GDM1 (cell line): ENCODE data around the gene TRERF1.

ENCODE experiments used
- DNase-seq: peaks from one replicate; lab custom pipeline; 2025; lab: John Stamatoyannopoulos, UW

TRERF1 gene

DNA sequence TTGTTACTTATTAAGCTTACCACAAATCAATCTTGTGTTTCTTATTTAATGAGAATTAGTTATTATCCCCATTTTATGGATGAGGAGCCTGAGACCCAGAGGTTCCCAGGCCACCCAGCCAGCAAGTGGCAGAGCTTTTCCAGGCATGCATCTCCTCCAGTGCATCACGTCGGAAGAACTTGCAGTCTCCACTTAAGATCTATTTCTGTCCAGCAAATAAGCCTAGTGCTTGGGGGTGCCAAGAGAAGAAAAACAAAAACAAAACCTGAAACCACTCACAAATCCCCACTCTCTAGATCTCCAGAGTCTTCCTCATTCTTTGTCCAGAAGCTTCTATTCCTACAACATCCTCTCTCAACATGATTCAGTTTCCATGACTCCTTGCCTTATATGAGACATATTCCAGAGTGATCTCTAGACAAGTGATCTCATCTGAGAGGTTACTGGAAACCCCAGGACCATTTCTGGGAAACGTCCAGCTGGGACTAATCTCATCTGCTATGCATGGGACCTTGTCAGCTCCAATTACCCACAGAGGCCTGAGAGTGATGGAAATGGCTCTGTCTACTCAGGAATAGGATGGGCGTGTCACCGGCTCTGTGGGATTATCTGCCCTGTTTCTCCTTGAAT, 261.1 kb downstream of the TRERF1 start:
- no peak for DNase-seq

DNA sequence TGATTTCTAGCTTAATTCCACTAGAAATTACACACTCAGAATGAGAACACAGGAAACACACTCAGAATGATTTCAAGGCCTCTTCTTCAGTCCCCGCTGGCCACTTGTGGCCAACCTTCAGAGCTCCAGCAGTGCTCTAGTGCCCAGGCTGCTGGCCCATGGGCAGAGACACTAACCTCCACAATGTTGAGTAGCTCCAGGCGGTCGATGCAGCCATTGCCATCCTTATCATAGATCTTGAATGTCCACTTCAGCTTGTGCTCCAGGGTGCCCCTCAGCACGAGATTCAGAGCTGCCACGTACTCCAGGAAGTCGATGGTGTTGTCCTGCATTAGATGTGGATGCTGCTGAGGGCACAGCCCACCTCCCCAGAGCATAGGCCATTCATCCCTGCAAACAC, 263.3 kb downstream of the TRERF1 start:
- no peak for DNase-seq

DNA sequence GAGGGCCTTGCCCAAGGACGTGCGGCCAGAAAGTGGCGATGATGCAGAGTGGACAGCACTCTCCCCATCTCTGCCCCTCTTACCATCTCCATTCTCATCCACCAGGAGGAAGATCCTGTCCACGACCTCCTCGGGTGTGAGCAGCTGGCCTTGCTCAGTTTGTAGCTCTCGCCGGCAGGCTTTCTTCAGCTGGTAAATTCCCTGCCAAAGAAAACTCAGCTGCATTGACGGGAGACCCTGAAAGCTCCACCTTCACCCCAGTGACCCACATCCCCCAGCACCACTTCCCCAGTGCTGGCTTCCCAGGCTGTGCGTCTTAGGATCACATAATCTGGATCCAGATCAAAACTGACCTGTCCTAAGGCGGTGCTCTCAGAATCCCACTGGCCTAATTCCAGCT, 266.1 kb downstream of the TRERF1 start:
- no peak for DNase-seq

DNA sequence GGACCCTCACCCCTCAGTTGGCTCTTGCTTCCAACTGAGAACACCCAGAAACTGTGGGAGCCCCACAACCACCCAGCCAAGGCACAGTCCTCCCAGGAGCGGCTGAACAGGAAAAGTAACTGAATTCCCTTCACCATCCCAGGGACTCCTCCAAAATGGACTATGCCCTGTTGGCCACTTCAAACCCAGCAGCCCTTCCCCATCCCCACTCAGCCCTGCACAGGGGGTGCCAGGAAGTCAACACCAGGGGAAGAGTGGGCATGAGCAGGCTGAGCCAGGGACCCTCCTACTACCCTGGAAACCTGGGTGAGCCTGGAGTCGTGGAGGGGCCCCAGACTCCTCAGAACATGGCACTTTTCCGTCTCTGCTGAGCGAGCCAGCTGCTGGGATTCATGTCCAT, 267.3 kb downstream of the TRERF1 start:
- DNase-seq = no peak

DNA sequence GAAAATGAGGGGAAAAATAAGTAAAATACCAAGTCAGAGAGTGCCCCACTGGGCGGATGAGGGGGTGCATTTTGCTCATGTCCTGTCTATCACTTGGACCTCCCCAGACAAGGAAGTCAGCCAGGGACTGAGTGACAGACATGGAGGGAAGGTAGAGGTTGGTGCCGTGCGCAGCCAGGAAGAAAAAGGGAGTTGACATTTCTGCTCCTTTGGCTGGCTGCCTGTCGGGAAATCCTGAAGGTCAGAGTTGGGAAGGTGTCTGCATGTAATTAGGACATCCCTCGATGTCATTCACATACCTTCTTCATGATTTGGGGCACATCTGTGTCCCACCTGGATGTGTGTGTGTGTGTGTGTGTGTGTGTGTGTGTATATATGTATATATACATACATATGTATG, 269.6 kb downstream of the TRERF1 start:
- DNase-seq = no peak

DNA sequence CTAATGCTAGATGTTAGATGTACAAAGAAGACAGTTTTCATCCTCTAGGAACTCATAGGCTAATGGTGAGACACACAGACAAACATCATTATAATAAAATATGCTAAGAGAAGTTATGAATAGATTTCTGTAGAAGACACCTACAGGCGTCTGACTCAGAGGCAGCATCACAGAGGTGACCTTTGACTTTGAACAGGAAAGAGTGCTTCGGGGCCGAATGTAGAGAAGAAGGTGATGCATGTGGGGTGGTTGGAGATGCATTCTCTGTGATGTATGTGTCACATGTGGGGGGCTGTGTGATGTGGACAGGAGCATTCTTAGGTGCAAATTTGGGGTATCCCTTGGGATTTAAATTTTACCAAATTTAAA, 271.8 kb downstream of the TRERF1 start:
- no peak for DNase-seq

DNA sequence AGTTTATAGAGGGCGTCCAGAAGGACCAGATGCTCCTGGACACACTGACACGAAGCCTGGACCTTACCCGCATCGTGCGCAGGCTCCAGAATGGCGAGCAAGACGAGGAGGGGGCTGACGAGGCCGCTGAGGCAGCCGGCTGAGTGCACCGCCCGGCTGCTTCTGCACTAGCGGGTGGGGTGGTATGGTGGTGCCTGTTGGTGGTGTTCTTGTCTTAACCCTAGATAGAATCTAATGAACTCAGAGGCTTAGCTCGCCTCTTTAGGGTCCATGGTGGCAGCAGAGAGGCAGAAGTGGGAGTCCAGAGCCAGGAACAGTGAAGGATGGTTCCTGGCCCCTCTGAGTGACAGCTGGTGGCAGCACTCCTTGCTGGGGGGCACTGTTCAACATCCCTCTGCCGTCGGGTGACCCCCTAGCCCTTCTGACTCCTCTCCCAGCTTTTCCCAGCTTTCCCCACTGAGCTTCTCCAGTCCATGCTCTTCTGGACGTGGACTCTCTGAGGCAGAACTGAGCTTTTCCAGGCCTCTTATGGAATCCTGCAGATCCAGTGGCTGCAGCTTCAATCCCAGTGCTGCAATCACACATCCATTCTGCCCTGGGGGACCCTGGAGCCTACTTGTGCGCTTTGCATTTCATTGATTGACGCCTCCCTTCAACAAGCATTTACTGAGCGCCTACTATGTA, 272.3 kb downstream of the TRERF1 start:
- no peak for DNase-seq

DNA sequence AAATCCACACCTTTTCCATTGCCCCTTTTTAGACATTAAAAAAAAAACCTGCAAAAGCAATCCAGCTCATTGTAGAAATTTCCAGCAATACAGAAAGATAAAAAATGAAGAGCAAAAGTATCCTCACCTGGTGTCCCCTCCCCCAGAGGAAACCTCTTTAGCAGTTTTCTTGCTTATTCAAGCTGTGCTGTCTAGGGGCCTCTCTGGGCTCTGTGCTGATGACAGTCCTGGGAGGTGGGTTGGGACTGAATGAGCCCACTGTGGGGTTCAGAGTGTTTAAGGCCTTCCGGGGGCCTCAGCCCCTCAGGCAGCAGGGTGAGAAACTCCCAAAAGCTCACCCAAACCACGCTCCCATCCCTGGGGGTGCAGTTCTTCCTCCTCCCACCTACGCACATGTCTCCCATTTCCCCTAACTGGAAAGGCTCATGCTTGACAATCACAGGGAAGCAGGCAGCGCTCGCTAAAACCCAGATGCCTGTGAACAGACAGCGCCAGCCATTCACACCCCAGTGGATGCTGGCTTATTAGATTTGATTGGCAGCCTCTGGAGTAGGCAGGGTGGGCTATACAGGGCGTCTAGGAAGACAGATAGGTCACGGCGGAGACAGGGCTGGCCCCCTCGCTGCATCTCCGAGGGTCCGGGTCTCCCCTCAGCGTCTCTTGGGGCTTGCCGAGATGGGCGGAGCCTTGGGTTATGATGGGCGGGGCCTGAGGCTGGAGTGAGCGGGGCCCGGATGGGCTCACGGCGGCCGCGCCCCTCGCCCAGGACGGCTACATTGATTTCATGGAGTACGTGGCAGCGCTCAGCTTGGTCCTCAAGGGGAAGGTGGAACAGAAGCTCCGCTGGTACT, 274.0 kb downstream of the TRERF1 start:
- DNase-seq = no peak

DNA sequence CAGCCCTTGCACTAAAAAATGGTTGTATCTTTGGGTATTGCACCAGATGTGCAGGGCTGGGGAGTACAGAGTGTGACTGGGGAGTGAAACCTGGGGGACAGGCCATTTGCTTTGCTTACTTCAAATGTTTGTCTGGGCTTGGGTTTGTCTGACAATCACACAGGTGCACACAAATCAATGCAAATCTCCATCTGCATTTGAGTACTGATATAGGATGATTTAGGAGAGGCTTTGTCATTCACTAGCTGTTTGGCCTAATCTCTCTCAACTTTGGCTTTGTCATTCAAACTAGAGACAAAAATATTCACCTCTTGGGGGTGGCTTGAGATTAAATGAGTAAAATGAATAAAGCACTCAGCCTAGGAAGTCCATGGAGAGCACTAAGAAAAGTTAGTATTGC, 274.7 kb downstream of the TRERF1 start:
- no peak for DNase-seq

DNA sequence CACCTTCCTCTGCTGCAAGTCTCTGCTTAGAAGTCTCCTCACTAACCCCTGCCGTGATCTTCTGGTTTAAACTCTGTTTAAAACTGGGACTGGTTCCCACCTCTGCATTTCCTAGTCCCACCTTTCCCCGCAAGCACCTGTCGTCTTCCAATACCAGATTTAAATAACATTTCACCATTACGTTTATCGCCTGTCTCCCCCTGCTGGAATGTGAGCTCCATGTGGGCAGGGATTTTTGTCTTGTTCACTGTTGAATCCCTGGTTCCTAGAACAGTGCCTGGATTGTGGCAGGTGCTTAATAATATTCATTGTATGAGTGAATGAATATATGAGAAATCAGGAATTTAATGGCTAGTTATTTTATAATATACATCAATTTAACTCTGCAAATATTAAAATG, 275.9 kb downstream of the TRERF1 start:
- DNase-seq = no peak
